ENCODE results near the gene DPRX. TPM values are rescaled to one million over a fixed set of nuclear protein-coding genes. Genes with fewer than 3 reads are reported as not detected.

Gene DPRX
- total and polyA plus RNA-seq, 2 of the 13 experiments (the other 11 are each of a cell fraction or from before 2014, with no cell fraction given) = not detected

DNA sequence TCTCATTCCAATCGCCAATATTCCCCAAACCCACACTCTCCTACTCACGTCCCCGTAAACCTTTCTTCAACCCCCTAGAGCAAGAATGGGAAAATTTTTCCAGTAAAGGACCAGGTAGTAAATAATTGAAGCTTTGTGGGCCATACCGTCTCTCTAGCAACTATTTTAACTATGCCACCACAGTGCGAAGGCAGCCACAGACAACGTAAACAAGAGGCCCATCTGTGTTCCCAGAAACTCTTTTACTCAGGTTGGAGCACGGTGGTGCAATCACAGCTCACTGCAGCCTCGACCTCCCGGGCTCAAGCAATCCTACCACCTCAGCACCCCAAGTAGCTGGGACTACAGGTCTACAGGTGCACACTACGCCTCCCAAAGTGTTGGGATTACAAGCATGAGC, 3.0 kb downstream of the DPRX start (continued):
- TF ChIP-seq RARA (CRISPR knock-in tag; IDR thresholded peaks at IDR 0.05) (no peak), IRF2 (CRISPR knock-in tag; IDR thresholded peaks at IDR 0.05) (no peak), FOXA3 (CRISPR knock-in tag; IDR thresholded peaks at IDR 0.05) (peak; percentile 67), ZNF878 (CRISPR knock-in tag; IDR thresholded peaks at IDR 0.05) (no peak), NFRKB (IDR thresholded peaks at IDR 0.05) (no peak), ETV5 (CRISPR knock-in tag; IDR thresholded peaks at IDR 0.05; ENCODE audit: borderline replicate concordance) (no peak), CBX2 (IDR thresholded peaks at IDR 0.05; ENCODE audit: low read depth, low read length) (no peak), CBX2 (CRISPR knock-in tag; IDR thresholded peaks at IDR 0.05; ENCODE audit: low read depth) (no peak), RARG (CRISPR knock-in tag; IDR thresholded peaks at IDR 0.05; ENCODE audit: low read depth) (no peak), ZNF564 (CRISPR knock-in tag; IDR thresholded peaks at IDR 0.05) (no peak), IKZF4 (CRISPR knock-in tag; IDR thresholded peaks at IDR 0.05; ENCODE audit: borderline replicate concordance, low read depth, not compliant biosample characterization) (no peak), FOXP1 (IDR thresholded peaks at IDR 0.05) (no peak), FOXP1 (CRISPR knock-in tag; IDR thresholded peaks at IDR 0.05) (no peak), CEBPB (IDR thresholded peaks at IDR 0.05; ENCODE audit: borderline replicate concordance, low read depth, low read length) (0 out of 2 replicates have a peak, but pooled peaks have one; percentile 3), HNRNPK (IDR thresholded peaks at IDR 0.05; ENCODE audit: low read depth, low read length, poor library complexity, severe bottlenecking) (no peak), ZNF337 (CRISPR knock-in tag; IDR thresholded peaks at IDR 0.05; ENCODE audit: borderline replicate concordance, low read depth) (no peak), SAP130 (CRISPR knock-in tag; IDR thresholded peaks at IDR 0.05; ENCODE audit: low read depth) (peak; percentile 31; the same call in 1 of the 2 replicates), HMG20A (CRISPR knock-in tag; IDR thresholded peaks at IDR 0.05; ENCODE audit: borderline replicate concordance) (no peak; the same call in 1 of the 2 replicates), DR1 (CRISPR knock-in tag; IDR thresholded peaks at IDR 0.05) (no peak), ZNF33B (CRISPR knock-in tag; IDR thresholded peaks at IDR 0.05) (no peak), TOE1 (CRISPR knock-in tag; IDR thresholded peaks at IDR 0.05) (no peak)
- TF ChIP-seq, protein P1, sequence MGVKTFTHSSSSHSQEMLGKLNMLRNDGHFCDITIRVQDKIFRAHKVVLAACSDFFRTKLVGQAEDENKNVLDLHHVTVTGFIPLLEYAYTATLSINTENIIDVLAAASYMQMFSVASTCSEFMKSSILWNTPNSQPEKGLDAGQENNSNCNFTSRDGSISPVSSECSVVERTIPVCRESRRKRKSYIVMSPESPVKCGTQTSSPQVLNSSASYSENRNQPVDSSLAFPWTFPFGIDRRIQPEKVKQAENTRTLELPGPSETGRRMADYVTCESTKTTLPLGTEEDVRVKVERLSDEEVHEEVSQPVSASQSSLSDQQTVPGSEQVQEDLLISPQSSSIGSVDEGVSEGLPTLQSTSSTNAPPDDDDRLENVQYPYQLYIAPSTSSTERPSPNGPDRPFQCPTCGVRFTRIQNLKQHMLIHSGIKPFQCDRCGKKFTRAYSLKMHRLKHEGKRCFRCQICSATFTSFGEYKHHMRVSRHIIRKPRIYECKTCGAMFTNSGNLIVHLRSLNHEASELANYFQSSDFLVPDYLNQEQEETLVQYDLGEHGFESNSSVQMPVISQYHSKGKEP (CRISPR knock-in tag; IDR thresholded peaks at IDR 0.05) = no peak
- TF ChIP-seq, protein P2, sequence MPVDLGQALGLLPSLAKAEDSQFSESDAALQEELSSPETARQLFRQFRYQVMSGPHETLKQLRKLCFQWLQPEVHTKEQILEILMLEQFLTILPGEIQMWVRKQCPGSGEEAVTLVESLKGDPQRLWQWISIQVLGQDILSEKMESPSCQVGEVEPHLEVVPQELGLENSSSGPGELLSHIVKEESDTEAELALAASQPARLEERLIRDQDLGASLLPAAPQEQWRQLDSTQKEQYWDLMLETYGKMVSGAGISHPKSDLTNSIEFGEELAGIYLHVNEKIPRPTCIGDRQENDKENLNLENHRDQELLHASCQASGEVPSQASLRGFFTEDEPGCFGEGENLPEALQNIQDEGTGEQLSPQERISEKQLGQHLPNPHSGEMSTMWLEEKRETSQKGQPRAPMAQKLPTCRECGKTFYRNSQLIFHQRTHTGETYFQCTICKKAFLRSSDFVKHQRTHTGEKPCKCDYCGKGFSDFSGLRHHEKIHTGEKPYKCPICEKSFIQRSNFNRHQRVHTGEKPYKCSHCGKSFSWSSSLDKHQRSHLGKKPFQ (CRISPR knock-in tag; IDR thresholded peaks at IDR 0.05; ENCODE audit: insufficient replicate concordance) = no peak
- TF ChIP-seq, protein P3, sequence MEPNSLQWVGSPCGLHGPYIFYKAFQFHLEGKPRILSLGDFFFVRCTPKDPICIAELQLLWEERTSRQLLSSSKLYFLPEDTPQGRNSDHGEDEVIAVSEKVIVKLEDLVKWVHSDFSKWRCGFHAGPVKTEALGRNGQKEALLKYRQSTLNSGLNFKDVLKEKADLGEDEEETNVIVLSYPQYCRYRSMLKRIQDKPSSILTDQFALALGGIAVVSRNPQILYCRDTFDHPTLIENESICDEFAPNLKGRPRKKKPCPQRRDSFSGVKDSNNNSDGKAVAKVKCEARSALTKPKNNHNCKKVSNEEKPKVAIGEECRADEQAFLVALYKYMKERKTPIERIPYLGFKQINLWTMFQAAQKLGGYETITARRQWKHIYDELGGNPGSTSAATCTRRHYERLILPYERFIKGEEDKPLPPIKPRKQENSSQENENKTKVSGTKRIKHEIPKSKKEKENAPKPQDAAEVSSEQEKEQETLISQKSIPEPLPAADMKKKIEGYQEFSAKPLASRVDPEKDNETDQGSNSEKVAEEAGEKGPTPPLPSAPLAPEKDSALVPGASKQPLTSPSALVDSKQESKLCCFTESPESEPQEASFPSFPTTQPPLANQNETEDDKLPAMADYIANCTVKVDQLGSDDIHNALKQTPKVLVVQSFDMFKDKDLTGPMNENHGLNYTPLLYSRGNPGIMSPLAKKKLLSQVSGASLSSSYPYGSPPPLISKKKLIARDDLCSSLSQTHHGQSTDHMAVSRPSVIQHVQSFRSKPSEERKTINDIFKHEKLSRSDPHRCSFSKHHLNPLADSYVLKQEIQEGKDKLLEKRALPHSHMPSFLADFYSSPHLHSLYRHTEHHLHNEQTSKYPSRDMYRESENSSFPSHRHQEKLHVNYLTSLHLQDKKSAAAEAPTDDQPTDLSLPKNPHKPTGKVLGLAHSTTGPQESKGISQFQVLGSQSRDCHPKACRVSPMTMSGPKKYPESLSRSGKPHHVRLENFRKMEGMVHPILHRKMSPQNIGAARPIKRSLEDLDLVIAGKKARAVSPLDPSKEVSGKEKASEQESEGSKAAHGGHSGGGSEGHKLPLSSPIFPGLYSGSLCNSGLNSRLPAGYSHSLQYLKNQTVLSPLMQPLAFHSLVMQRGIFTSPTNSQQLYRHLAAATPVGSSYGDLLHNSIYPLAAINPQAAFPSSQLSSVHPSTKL (CRISPR knock-in tag; IDR thresholded peaks at IDR 0.05) = peak; percentile 47
- TF ChIP-seq, protein P4, sequence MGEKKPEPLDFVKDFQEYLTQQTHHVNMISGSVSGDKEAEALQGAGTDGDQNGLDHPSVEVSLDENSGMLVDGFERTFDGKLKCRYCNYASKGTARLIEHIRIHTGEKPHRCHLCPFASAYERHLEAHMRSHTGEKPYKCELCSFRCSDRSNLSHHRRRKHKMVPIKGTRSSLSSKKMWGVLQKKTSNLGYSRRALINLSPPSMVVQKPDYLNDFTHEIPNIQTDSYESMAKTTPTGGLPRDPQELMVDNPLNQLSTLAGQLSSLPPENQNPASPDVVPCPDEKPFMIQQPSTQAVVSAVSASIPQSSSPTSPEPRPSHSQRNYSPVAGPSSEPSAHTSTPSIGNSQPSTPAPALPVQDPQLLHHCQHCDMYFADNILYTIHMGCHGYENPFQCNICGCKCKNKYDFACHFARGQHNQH (CRISPR knock-in tag; IDR thresholded peaks at IDR 0.05) = 0 out of 2 replicates have a peak, but pooled peaks have one; percentile 23
